T-helper 2 cell treated with Interferon-gamma antibody and Interleukin-4, amounts not matched to agents 100 ng/mL and 5 ng/mL, for 36 hours (primary cell): ENCODE results near the gene SUFU. TPM values are rescaled to one million over a fixed set of nuclear protein-coding genes. Genes with fewer than 3 reads are reported as not detected.

Experiments
- intact Hi-C: fragments of 100-400 bp; cut with micrococcal nuclease; formaldehyde crosslinking; loops from one replicate; pipeline ENCODE4 v1.15.1; 2023
- total RNA-seq: library from RNA; stranded (reverse); gene quantifications from 2 replicates; pipeline ENCODE4 v1.2.3, GENCODE V29; 2022

SUFU gene
- total RNA-seq, 1 donor from 2014 or later, result 13.8 TPM

GRCh38 chr10:102476466-102477141 lies 27.2 kb upstream of the SUFU start:
- intact Hi-C loops, result loop anchor here (5.0 kb wide), 1 partner anchor 309 kb away; no protein-coding TSS in a partner anchor

GRCh38 chr10:102479651-102480050 lies 24.1 kb upstream of the SUFU start:
- intact Hi-C loops, result loop anchor here (1.0 to 5.0 kb wide), 5 partner anchors 47 to 312 kb away; partner anchors contain the start of gene CUEDC2

DNA sequence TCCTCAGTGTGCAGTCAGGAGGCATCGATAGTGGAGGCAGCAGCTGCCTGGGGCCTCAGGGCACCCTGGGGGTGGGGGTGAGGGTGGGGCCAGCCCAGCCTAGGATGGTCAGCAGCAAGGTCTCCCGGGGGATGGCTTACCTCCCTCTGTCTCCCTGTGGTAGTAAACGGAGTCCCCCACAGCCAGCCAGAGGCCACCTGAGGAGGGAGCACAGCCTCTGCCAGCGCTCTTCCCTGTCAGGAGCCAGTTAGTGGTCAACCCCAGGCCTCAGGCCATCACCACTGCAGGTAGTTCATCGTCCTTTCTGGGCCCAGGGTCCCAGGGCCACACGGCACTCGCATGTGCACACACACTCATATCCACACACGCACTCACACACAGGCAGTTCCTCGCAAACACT lies 23.4 kb upstream of the SUFU start:
- intact Hi-C loops, result no loop called here

DNA sequence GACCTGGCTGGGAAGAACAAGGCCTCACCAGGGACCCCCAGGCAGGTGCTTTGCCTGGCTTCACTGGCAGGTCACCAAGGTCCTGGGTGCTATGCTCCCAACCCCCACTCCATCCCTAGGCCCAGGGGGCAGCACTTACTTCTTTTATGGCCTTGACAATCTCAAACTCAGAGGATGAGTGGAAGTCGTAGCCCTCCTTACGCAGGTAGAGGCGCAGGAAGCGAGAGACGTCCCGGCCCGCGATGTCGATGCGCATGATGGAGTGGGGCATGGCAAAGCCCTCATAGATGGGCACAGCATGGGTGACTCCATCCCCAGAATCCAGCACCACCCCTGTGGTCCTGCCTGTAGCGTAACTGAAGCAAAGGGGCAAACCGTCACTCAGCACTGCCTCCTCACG lies 19.8 kb upstream of the SUFU start:
- intact Hi-C loops, result no loop called here

- intact Hi-C loops, result no loop called here
Observed at GRCh38 chr10:102485093-102485784, 18.5 kb upstream of the SUFU start.

DNA sequence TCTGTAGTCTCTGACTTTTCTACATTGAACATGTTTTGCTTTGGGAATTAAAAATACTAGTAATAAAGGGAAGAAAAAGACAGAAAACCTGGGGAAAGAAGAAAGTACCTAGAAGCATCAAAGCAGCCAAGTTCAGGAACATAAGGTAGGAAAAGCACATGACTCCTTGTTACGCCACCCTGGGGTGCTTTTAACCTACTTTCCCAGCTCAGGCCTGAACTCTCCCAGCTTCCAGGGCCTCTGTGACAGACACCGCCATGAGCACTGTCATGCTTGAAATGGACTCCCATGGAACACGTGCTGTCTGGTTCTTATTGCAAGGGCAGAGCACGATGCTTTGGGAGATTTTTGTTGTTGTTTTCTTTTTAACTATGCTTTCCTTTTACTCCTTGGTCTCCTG lies 12.6 kb upstream of the SUFU start:
- intact Hi-C loops, result no loop called here

DNA sequence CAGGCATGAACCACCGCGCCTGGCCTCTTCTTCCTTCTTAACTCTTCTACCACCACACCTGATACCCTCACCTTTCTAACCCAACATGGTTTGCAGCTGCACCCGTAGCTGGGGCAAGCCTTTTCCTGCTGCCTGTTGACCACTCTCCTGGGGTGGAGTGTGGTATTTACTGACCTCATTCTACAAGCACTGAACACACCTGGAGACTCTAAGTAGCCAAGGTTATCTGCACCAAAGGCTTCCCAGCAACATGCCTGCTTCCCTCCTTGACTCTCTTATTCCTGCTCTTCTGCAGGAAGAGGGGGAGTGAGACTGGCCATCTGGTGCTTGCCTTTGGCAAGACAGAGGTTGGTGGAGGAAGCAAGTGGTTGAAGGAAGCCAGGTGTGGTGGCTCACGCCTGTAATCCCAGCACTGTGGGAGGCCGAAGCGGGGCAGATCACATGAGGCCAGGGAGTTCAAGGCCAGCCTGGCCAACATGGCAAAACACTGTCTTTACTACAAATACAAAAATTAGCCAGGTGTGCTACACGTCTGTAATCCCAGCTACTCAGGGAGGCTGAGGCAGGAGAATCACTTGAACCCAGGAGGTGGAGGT lies 11.3 kb upstream of the SUFU start:
- intact Hi-C loops, result no loop called here

DNA sequence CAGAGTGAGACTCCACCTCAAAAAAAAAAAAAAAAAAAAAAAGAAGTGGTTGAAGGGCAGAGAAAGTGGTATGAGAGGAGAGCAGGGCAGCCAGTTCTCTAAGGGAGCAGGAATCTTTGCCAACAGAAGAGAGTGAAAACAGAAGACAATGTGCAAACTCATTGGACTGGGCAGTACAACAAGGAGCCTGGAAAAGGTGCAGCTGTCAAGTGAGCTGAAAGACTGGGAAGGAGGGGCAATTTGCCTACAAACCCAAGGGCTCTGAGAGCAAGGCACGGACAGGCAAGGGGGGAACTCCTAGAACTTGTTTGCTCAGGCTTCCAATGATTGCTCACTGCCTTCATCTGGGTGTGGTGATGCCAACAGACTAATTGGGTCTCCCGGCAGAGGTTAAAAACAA lies 10.8 kb upstream of the SUFU start:
- intact Hi-C loops, result no loop called here

- intact Hi-C loops, result no loop called here
Observed at GRCh38 chr10:102493771-102494170, 10.0 kb upstream of the SUFU start.

DNA sequence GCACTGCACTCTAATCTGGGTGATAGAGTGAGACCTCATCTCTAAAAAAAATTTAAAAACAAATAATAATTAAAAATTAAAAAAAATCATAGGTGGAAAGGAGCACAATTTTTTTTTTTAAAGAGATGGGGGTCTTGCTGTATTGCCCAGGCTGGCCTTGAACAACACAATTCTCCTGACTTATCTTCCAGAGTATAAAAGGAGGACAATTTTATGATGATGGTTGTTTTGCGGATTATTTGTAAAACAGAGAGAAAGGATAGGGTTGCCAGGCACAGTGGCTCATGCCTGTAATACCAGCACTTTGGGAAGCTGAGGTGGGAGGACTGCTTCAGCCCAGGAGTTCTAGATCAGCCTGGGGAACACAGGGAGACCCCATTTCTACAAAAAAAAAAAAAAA lies 6.2 kb upstream of the SUFU start:
- intact Hi-C loops, result no loop called here

DNA sequence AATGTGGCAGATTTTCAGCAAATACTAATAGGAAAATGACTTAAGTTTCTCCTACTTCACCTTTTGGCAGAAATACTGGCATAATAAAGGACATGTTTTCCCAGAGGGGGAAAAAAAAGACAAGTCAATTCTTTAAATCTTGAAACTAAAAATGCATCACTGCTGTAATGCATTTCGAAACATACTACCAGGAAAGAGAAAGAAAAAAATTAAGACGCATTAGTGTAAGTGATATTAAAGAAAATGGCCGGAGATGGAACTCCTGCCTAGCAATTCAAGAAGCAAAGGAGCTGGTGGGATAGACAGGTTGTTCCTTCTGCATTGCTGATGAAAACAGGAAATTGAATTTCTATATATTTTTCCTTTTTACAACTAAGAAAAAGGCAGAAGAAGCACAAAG lies 4.4 kb upstream of the SUFU start:
- intact Hi-C loops, result no loop called here

DNA sequence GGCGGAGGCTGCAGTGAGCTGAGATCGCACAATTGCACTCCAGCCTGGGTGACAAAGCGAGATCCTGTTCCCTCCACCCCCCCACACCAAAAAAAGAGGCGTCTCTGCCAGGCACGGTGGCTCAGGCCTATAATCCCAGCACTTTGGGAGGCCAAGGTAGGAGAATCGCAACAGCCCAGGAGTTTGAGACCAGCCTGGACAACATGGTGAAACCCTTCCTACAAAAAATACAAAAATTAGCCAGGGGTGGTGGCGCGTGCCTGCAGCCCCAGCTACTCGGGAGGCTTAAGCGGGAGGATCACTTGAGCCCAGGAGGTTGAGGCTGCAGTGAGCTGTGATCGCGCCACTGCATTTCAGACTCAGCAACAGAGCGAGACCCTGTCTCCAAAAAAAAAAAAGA lies 3.1 kb upstream of the SUFU start:
- intact Hi-C loops, result loop anchor here (5.0 kb wide), 4 partner anchors 273 to 1148 kb away; partner anchors contain the start of genes ARMH3, BTRC and ELOVL3

GRCh38 chr10:102501201-102502028 lies 2.4 kb upstream of the SUFU start:
- intact Hi-C loops, result loop anchor here (1.0 to 5.0 kb wide), 18 partner anchors 40 to 1149 kb away; partner anchors contain the start of genes ARMH3, BORCS7, BTRC and CNNM2

DNA sequence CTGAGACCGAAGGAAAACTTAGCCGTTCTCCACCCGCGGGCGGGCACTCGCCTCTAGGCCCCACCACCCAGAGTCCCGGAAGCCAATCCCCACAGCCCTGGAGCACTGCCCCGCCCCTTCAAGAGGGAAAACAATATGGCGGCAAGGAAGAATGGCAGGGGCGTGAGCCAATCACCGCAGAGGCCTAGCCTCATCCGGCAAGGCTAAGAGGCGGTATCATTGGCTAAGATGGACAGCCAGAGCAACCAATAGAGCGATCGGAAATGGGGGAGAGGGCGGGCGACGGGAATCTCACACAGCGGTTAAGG lies 1.8 kb upstream of the SUFU start:
- intact Hi-C loops, result loop anchor here (1.0 to 5.0 kb wide), 18 partner anchors 41 to 1150 kb away; partner anchors contain the start of genes ARMH3, BORCS7, BTRC and CNNM2

- intact Hi-C loops, result loop anchor here (1.0 to 5.0 kb wide), 20 partner anchors 41 to 1150 kb away; partner anchors contain the start of genes ARMH3, BORCS7, BTRC and CNNM2
Observed at GRCh38 chr10:102502337-102503151, 1.2 kb upstream of the SUFU start, which contains the start of gene ACTR1A. Gene ACTR1A (minus strand): TSS chr10:102502712. CDS start chr10:102502647, 65 bp downstream.

DNA sequence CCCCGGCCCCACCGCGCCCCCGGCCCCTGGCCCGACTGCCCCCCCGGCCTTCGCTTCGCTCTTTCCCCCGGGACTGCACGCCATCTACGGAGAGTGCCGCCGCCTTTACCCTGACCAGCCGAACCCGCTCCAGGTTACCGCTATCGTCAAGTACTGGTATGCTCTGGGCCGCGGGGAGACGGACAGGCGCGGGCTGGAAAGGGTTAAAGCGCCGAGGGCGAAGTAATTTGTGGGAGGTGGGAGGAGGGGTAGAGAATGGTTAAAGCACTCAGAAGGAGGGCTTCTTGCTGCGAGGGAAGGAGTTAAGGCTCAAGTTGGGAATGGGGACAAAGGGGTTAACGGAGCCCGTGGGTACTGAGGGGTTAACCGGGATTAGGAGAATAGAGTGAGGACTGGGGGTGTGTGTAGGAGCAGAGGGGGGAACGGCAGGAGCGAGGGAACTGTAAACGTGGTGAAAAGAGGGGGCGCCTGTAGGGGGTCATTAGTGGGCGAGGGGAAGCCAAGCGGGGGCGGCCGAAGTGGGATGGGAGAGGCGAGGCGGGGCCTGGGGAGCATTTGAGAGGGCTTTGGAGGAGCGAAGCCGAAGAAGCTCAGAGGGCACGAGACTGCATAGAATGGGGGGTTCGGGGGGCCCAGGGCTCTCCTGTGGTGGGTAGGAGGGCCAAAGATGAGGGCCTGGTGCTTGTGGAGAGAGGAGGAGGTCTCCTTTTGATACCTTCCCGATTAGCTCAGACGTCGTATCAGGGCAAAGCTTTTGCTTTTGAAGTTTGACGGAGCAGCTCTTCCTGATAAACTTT lies 605 bp downstream of the SUFU start:
- intact Hi-C loops, result loop anchor here (5.0 kb wide), 4 partner anchors 277 to 1152 kb away; partner anchors contain the start of genes ARMH3, BTRC and ELOVL3

GRCh38 chr10:102504976-102505300 lies 1.2 kb downstream of the SUFU start:
- intact Hi-C loops, result loop anchor here (5.0 kb wide), 4 partner anchors 278 to 1153 kb away; partner anchors contain the start of genes ARMH3, BTRC and ELOVL3

- intact Hi-C loops, result no loop called here
Observed at GRCh38 chr10:102505462-102506115, 1.8 kb downstream of the SUFU start.

DNA sequence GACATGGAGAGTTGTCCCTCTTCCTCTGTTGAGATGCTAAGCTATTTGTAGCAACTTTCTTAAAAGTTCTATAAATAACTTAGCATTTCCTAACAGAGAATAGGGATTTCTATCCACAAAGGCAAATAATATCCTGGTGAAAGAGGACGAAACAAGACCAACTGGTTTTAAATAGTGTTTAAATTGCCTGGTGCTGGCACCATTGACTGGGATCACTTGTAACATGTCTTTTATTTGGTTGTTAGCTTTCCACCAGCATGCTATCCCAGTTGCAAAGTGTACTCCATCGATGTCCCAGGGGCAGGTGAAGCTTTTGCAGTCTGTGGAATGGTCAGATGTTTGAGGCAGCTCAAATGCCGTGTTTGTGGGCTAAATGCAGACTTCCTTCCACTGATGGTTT lies 3.7 kb downstream of the SUFU start:
- intact Hi-C loops, result no loop called here
